IMR-90 (cell line): ENCODE measurements around the gene ALAD. TPM values are rescaled to one million over a fixed set of nuclear protein-coding genes. Genes with fewer than 3 reads are reported as not detected.

Source experiments
- ATAC-seq: fragments of 200-7000 bp; cut with Tn5 transposase; 2 replicates; pipeline ENCODE4 v1.9.1; 2020; ENCODE audit warnings: low read depth, mild to moderate bottlenecking, moderate library complexity
- BruUV-seq: library from RNA; stranded (reverse); fragments of 400-500 nt; replicated peaks from 2 replicates; lab custom pipeline; 2021; lab: Mats Ljungman, UMichigan
- CTCF ChIA-PET: fragments of 300-600 bp; formaldehyde crosslinking; extraction: SDS; loops from one replicate; lab custom pipeline; 2021; ENCODE audit warnings: antibody characterized with exemption; lab: Yijun Ruan, JAX
- POLR2A ChIA-PET: fragments of 300-600 bp; sonication (Branson Sonifier 250); formaldehyde crosslinking; loops from one replicate; lab custom pipeline; 2022; ENCODE audit warnings: antibody characterized with exemption; ENCODE audit not compliant: unreplicated experiment; lab: Charles Lee
- DNase-seq: peaks from one replicate; pipeline ENCODE4 v3.0.0; 2013
- H2AFZ ChIP-seq: replicated peaks from 2 replicates; pipeline ENCODE3; 2013; ENCODE audit warnings: low read length, mild to moderate bottlenecking; ENCODE audit not compliant: poor library complexity
- H2AK5ac ChIP-seq: 2 replicates; pipeline ENCODE4 v1.6.1; 2013; ENCODE audit warnings: low read depth, low read length, inconsistent platforms
- H2AK9ac ChIP-seq: replicated peaks from 2 replicates; pipeline ENCODE3; 2013; ENCODE audit warnings: mild to moderate bottlenecking, low read depth, low read length, moderate library complexity; ENCODE audit not compliant: poor library complexity
- H2BK120ac ChIP-seq: 2 replicates; pipeline ENCODE4 v1.6.1; 2013; ENCODE audit warnings: low read depth, low read length, inconsistent platforms
- H2BK15ac ChIP-seq: 3 replicates; pipeline ENCODE4 v1.6.1; 2013; ENCODE audit warnings: low read depth, low read length, inconsistent platforms
- H2BK20ac ChIP-seq: 2 replicates; pipeline ENCODE4 v1.6.1; 2013; ENCODE audit warnings: low read depth, mild to moderate bottlenecking, inconsistent platforms, low read length, moderate library complexity
- H2BK5ac ChIP-seq: 2 replicates; pipeline ENCODE4 v1.6.1; 2013; ENCODE audit warnings: mild to moderate bottlenecking, low read depth, low read length, inconsistent platforms; ENCODE audit not compliant: poor library complexity, severe bottlenecking
- H3K14ac ChIP-seq: replicated peaks from 2 replicates; pipeline ENCODE4 v1.6.1; 2013; ENCODE audit warnings: low read depth, low read length, inconsistent platforms
- H3K18ac ChIP-seq: 2 replicates; pipeline ENCODE4 v1.6.1; 2013; ENCODE audit warnings: low read depth, low read length, control low read depth
- H3K23ac ChIP-seq: 2 replicates; pipeline ENCODE4 v1.6.1; 2013; ENCODE audit warnings: low read depth, low read length, inconsistent platforms
- H3K27ac ChIP-seq: 2 replicates; pipeline ENCODE4 v1.5.1; 2013; ENCODE audit warnings: mild to moderate bottlenecking, control low read depth, low read length; ENCODE audit not compliant: insufficient read depth
- H3K27me3 ChIP-seq: 2 replicates; pipeline ENCODE4 v1.6.1; 2013; ENCODE audit warnings: low read length; ENCODE audit not compliant: control insufficient read depth, insufficient read depth
- H3K36me3 ChIP-seq: 2 replicates; pipeline ENCODE4 v1.6.1; 2013; ENCODE audit warnings: low read length, mixed read lengths; ENCODE audit not compliant: control insufficient read depth, insufficient read depth
- H3K4ac ChIP-seq: 2 replicates; pipeline ENCODE4 v1.6.1; 2013; ENCODE audit warnings: low read depth, low read length, inconsistent platforms
- H3K4me1 ChIP-seq: 2 replicates; pipeline ENCODE4 v1.6.1; 2013; ENCODE audit warnings: low read length, mixed read lengths; ENCODE audit not compliant: control insufficient read depth, insufficient read depth
- H3K4me2 ChIP-seq: 2 replicates; pipeline ENCODE4 v1.6.1; 2013; ENCODE audit warnings: low read depth, mild to moderate bottlenecking, control low read depth, low read length, moderate library complexity
- H3K4me3 ChIP-seq: 2 replicates; pipeline ENCODE4 v1.5.1; 2013; ENCODE audit warnings: low read depth, mild to moderate bottlenecking, control low read depth, low read length, moderate library complexity; ENCODE audit not compliant: insufficient read depth
- H3K56ac ChIP-seq: 2 replicates; pipeline ENCODE4 v1.6.1; 2013; ENCODE audit warnings: low read length, inconsistent platforms; ENCODE audit not compliant: insufficient read depth; ENCODE audit errors: extremely low read depth
- H3K79me1 ChIP-seq, 2 experiments: 2 replicates each; pipeline ENCODE4 v1.6.1; 2013; ENCODE audit warnings: low read length in 2 of 2, inconsistent platforms in 1 of 2, low read depth in 1 of 2
- H3K9ac ChIP-seq: 2 replicates; pipeline ENCODE4 v1.6.1; 2013; ENCODE audit warnings: low read depth, low read length, control low read depth
- H3K9me1 ChIP-seq: 2 replicates; pipeline ENCODE4 v1.6.1; 2013; ENCODE audit warnings: low read length, inconsistent platforms; ENCODE audit not compliant: insufficient read depth
- H3K9me3 ChIP-seq: 2 replicates; pipeline ENCODE4 v1.6.1; 2013; ENCODE audit warnings: low read length; ENCODE audit not compliant: control insufficient read depth, insufficient read depth
- H4K20me1 ChIP-seq: 2 replicates; pipeline ENCODE4 v1.6.1; 2013; ENCODE audit warnings: low read length, inconsistent platforms; ENCODE audit not compliant: insufficient read depth
- H4K5ac ChIP-seq: 2 replicates; pipeline ENCODE4 v1.6.1; 2013; ENCODE audit warnings: mild to moderate bottlenecking, low read depth, low read length, control low read depth
- H4K8ac ChIP-seq, 2 experiments: 2 replicates each; pipeline ENCODE4 v1.6.1; 2013; ENCODE audit warnings: low read depth in 2 of 2, low read length in 2 of 2, control low read depth in 1 of 2, inconsistent platforms in 1 of 2
- H4K91ac ChIP-seq: 2 replicates; pipeline ENCODE4 v1.6.1; 2013; ENCODE audit warnings: low read depth, low read length, inconsistent platforms; ENCODE audit not compliant: insufficient read depth
- BHLHE40 ChIP-seq: fragments of 150-350 bp; IDR thresholded peaks from 2 replicates; pipeline ENCODE4 v1.6.1; 2016; ENCODE audit warnings: mild to moderate bottlenecking, low read depth, low read length
- CEBPB ChIP-seq: IDR thresholded peaks from 2 replicates; pipeline ENCODE4 v1.6.1; 2012; ENCODE audit warnings: low read depth, low read length, improper control_type of control experiment
- CHD1 ChIP-seq: IDR thresholded peaks from 2 replicates; pipeline ENCODE4 v1.6.1; 2012; ENCODE audit warnings: low read depth, low read length, improper control_type of control experiment
- FOS ChIP-seq: fragments of 150-350 bp; IDR thresholded peaks from 2 replicates; pipeline ENCODE4 v1.6.1; 2016; ENCODE audit warnings: low read depth, low read length
- NFE2L2 ChIP-seq: fragments of 150-350 bp; IDR thresholded peaks from 2 replicates; pipeline ENCODE4 v1.6.1; 2016; ENCODE audit warnings: low read depth, mild to moderate bottlenecking, low read length
- POLR2A ChIP-seq: IDR thresholded peaks from 2 replicates; pipeline ENCODE4 v1.6.1; 2012; ENCODE audit warnings: mild to moderate bottlenecking, low read depth, low read length
- SMC3 ChIP-seq: fragments of 150-350 bp; IDR thresholded peaks from 2 replicates; pipeline ENCODE4 v1.6.1; 2016; ENCODE audit warnings: low read depth, mild to moderate bottlenecking, antibody characterized with exemption, low read length, moderate library complexity
- WGBS, 2 experiments: methylation state at CpG; one replicate each; pipeline versions ENCODE4 v1.1.5 to v1.1.7; 2013; ENCODE audit warnings: missing lambda C conversion rate in 2 of 2; ENCODE audit not compliant: insufficient read length in 1 of 2; ENCODE audit errors: extremely low coverage in 2 of 2; 5-methylcytosine and 5-hydroxymethylcytosine counted together
- dilution Hi-C: fragments of 300-500 bp; cut with HindIII; formaldehyde crosslinking; loops from one replicate; pipeline ENCODE4 v1.14.3; 2018; ENCODE audit warnings: low sequenced_read_pairs; ENCODE audit not compliant: unreplicated experiment
- in situ Hi-C: fragments of 300-500 bp; cut with MboI; formaldehyde crosslinking; loops from 3 replicates; pipeline ENCODE4 v1.14.3; 2019; ENCODE audit warnings: low sequenced_read_pairs, inconsistent platforms, mixed read lengths
- intact Hi-C: fragments of 100-400 bp; cut with micrococcal nuclease; formaldehyde crosslinking; loops from 2 replicates; pipeline ENCODE4 v1.10.0; 2022
- polyA plus RNA-seq, 3 experiments: library from polyadenylated mRNA; depleted of rRNA; stranded (reverse); fragments of >200 nt; gene quantifications; 2 replicates each; pipeline ENCODE4 v1.2.3, GENCODE V29; 2012; ENCODE audit warnings: low replicate concordance in 1 of 3
- total RNA-seq: library from RNA; depleted of rRNA; stranded (reverse); fragments of >200 nt; gene quantifications from 2 replicates; pipeline ENCODE4 v1.2.3, GENCODE V29; 2012
- TF ChIP-seq, protein P1 (sequence below): conservative IDR thresholded peaks from 2 replicates; pipeline ENCODE4 v1.5.1; 2012; ENCODE audit warnings: mild to moderate bottlenecking, low read depth, low read length, improper control_type of control experiment
- TF ChIP-seq, protein P2 (sequence below): fragments of 150-350 bp; IDR thresholded peaks from 2 replicates; pipeline ENCODE4 v1.6.1; 2016; ENCODE audit warnings: low read depth, mild to moderate bottlenecking, low read length, moderate library complexity, borderline replicate concordance
- TF ChIP-seq, protein P3 (sequence below): fragments of 150-350 bp; IDR thresholded peaks from 2 replicates; pipeline ENCODE4 v1.6.1; 2017; ENCODE audit warnings: mild to moderate bottlenecking, antibody characterized with exemption, low read length, low read depth

ALAD gene
- total and polyA plus RNA-seq, 2 of the 4 experiments (the other 2 are of a cell fraction): 11.1 to 15.6 TPM

DNA sequence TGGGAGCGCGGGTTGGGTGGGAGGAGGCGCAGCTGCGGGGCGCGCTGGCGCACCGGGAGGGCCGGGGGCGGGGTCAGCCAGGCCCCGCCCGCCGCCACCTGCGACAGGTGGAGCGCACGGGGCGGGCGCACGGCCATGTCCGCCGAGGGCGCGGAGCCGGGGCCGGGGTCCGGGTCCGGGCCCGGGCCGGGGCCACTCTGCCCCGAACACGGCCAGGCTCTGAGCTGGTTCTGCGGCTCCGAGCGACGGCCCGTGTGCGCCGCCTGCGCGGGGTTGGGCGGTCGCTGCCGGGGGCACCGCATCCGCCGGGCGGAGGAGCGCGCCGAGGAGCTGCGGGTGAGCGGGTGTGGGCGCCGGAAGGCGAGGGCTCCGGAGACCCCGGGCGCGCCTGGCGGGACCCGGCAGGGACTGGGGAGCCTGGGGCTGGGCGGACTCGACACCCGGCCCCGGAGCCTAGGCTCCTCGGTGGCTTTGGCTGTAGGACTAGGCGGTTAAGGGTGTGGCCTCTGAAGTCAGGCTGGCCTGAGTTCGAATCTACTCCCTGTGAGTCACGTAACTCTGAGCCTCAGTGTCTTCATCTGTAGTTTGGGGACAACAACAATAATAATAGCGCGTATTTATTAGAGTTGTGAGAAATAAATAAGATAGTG lies 51.5 kb downstream of the ALAD start, which contains the start of gene BSPRY:
Gene BSPRY (plus strand): TSS at position 97 of the 650 bp plus-strand sequence. CDS start 39 bp downstream, at position 136.
- Histone ChIP-seq H3K36me3 (no peaks in the 10 kb centered on the region), H2BK15ac (no peak within 1 kb of the TSS), H3K4ac (no peak within 1 kb of the TSS), H2AFZ (peak within 1 kb of the TSS; percentile 12), H4K8ac (no peak within 1 kb of the TSS), H3K9ac (no peak within 1 kb of the TSS), H4K5ac (no peak within 1 kb of the TSS), H3K4me1 (no peaks in the 10 kb centered on the region), H3K27me3 (peaks cover 66% of the 10 kb centered on the region), H2BK20ac (no peak within 1 kb of the TSS), H3K23ac (peak within 1 kb of the TSS; percentile 31; the same call in 1 of the 2 replicates), H3K18ac (no peak within 1 kb of the TSS), H3K56ac (no peak within 1 kb of the TSS), H3K4me2 (no peak within 1 kb of the TSS; the same call in 1 of the 2 replicates), H2BK120ac (no peak within 1 kb of the TSS), H2BK5ac (no peak within 1 kb of the TSS), H4K20me1 (no peaks in the 10 kb centered on the region), H3K9me1 (no peaks in the 10 kb centered on the region), H3K79me1 (no peaks in the 10 kb centered on the region), H2AK5ac (no peak within 1 kb of the TSS), H3K27ac (no peak within 1 kb of the TSS), H2AK9ac (no peak within 1 kb of the TSS), H3K14ac (no peak within 1 kb of the TSS), H3K4me3 (no peak within 1 kb of the TSS), H3K9me3 (no peaks in the 10 kb centered on the region), H4K91ac (no peak within 1 kb of the TSS)
- ChIA-PET CTCF (no interaction called here), POLR2A (no interaction called here)
- BruUV-seq: no TSS peak
- peak; percentile 61 for ATAC-seq
- in situ Hi-C loops: no loop called here
- no peak for DNase-seq
- TF ChIP-seq, protein P1, sequence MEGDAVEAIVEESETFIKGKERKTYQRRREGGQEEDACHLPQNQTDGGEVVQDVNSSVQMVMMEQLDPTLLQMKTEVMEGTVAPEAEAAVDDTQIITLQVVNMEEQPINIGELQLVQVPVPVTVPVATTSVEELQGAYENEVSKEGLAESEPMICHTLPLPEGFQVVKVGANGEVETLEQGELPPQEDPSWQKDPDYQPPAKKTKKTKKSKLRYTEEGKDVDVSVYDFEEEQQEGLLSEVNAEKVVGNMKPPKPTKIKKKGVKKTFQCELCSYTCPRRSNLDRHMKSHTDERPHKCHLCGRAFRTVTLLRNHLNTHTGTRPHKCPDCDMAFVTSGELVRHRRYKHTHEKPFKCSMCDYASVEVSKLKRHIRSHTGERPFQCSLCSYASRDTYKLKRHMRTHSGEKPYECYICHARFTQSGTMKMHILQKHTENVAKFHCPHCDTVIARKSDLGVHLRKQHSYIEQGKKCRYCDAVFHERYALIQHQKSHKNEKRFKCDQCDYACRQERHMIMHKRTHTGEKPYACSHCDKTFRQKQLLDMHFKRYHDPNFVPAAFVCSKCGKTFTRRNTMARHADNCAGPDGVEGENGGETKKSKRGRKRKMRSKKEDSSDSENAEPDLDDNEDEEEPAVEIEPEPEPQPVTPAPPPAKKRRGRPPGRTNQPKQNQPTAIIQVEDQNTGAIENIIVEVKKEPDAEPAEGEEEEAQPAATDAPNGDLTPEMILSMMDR: no peak
- TF ChIP-seq CHD1: no peak
- TF ChIP-seq BHLHE40: no peak
- TF ChIP-seq, protein P2, sequence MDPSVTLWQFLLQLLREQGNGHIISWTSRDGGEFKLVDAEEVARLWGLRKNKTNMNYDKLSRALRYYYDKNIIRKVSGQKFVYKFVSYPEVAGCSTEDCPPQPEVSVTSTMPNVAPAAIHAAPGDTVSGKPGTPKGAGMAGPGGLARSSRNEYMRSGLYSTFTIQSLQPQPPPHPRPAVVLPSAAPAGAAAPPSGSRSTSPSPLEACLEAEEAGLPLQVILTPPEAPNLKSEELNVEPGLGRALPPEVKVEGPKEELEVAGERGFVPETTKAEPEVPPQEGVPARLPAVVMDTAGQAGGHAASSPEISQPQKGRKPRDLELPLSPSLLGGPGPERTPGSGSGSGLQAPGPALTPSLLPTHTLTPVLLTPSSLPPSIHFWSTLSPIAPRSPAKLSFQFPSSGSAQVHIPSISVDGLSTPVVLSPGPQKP: no peak
- TF ChIP-seq, protein P3, sequence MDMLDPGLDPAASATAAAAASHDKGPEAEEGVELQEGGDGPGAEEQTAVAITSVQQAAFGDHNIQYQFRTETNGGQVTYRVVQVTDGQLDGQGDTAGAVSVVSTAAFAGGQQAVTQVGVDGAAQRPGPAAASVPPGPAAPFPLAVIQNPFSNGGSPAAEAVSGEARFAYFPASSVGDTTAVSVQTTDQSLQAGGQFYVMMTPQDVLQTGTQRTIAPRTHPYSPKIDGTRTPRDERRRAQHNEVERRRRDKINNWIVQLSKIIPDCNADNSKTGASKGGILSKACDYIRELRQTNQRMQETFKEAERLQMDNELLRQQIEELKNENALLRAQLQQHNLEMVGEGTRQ: no peak
- no peak for TF ChIP-seq CEBPB
- no peak for TF ChIP-seq SMC3
- TF ChIP-seq POLR2A: no peak
- no peak for TF ChIP-seq NFE2L2
- no peak for TF ChIP-seq FOS
- intact Hi-C loops: no loop called here
- 2% methylated on average over 18 of the region's 71 CpGs; no CpG with 5 or more reads in 1 of the 2 experiments for WGBS, 2 experiments
- dilution Hi-C loops: no loop called here
